Measurements from ENCODE around the gene EFHC2. TPM values are rescaled to one million over a fixed set of nuclear protein-coding genes. Genes with fewer than 3 reads are reported as not detected.
"Not testable (repeated sequence)": the region's sequence is repeated elsewhere in the genome, so short reads cannot be mapped to it uniquely, and the experiment has no call there.

The EFHC2 gene
- total RNA-seq, 1 donor from 2014 or later = under 0.01 TPM

DNA sequence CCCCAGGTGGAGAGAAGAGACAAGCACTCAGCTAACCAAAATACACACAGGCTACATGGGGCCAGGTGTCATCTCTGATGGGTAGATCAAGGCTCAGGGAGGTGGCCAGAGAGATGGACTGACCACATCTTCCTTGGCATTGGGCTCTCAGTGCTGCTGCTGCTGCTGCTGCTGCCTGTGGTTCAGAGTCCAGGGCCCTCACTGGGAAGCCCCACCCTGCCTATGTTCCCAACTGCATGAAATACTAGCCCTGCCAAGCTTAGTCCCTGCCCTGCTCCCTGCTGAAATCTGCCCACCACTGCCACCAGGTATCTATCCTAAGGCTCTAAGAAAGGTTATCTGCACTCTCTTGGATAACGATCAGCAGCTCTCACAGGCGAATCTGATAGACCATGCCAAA is 118.7 kb downstream of the EFHC2 start:
- Histone ChIP-seq H3K9me3 (ENCODE audit: control insufficient read depth in 3 of 3, low read length in 3 of 3) (no peaks in the 10 kb centered on the region), H3K27me3 (ENCODE audit: control insufficient read depth in 3 of 3, insufficient read depth in 3 of 3, low read length in 3 of 3) (peaks cover 0 to 3% (median 0%) of the 10 kb centered on the region in 3 donors), H3K36me3 (ENCODE audit: control insufficient read depth in 3 of 3, insufficient read depth in 3 of 3, low read length in 3 of 3) (no peaks in the 10 kb centered on the region), H3K4me1 (ENCODE audit: control insufficient read depth in 3 of 3, insufficient read depth in 3 of 3, low read length in 3 of 3) (no peaks in the 10 kb centered on the region), H3K27ac (ENCODE audit: low read depth, low read length) (no peak overlapping the region), H3K9ac (ENCODE audit: low read depth in 1 of 3, low read length in 3 of 3) (no peak overlapping the region), H3K4me3 (ENCODE audit: low read length in 3 of 3) (no peak overlapping the region)

DNA sequence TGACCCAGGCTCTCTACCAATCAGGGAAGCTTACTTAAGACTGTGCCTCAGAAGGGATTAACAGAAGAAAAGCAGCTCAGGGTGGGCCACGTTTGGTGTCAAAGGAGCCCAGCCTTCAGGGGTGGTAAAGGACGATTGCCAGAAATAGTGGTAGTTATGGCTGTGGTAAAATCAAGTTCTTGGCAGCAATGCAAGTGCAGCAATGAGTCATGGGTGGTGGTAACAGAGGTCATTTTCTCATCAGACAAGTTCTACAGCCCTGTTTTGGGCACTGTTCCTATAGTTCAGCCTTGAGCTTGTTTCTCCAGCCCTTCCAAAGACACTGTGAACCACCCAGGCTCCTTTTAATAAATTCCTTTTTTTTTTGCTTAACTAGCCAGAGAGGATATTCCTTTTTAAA is 120.3 kb downstream of the EFHC2 start:
- no peaks in the 10 kb centered on the region for H3K4me1 ChIP-seq (ENCODE audit: control insufficient read depth in 3 of 3, insufficient read depth in 3 of 3, low read length in 3 of 3)
- H3K27me3 ChIP-seq (ENCODE audit: control insufficient read depth in 3 of 3, insufficient read depth in 3 of 3, low read length in 3 of 3) = peaks cover 0 to 3% (median 0%) of the 10 kb centered on the region in 3 donors
- H3K27ac ChIP-seq (ENCODE audit: low read depth, low read length) = no peak overlapping the region
- no peaks in the 10 kb centered on the region for H3K36me3 ChIP-seq (ENCODE audit: control insufficient read depth in 3 of 3, insufficient read depth in 3 of 3, low read length in 3 of 3)
- no peak overlapping the region for H3K9ac ChIP-seq (ENCODE audit: low read depth in 1 of 3, low read length in 3 of 3)
- no peak overlapping the region for H3K4me3 ChIP-seq (ENCODE audit: low read length in 3 of 3)
- no peaks in the 10 kb centered on the region for H3K9me3 ChIP-seq (ENCODE audit: control insufficient read depth in 3 of 3, low read length in 3 of 3)

DNA sequence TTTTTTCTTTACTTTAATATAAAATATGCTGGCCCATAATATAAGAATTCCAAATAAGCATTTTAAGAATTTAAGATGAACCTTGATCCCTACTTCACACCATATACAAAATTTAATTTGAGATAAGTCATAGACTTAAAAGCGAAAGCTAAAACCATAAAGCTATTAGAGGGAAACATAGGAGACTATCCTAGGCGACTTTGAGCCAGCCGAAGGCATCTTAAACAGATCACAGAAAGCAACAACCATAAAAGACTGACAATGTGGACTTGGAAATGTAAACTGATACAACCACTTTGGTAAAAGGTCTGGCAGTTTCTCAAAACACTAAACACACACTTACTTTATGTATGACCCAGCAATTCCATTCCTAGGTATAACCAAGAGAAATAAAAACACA is 125.0 kb downstream of the EFHC2 start:
- H3K36me3 ChIP-seq (ENCODE audit: control insufficient read depth in 3 of 3, insufficient read depth in 3 of 3, low read length in 3 of 3) = no peaks in the 10 kb centered on the region
- no peaks in the 10 kb centered on the region for H3K9me3 ChIP-seq (ENCODE audit: control insufficient read depth in 3 of 3, low read length in 3 of 3)
- H3K4me3 ChIP-seq (ENCODE audit: low read length in 3 of 3) = no peak overlapping the region
- no peak overlapping the region for H3K9ac ChIP-seq (ENCODE audit: low read depth in 1 of 3, low read length in 3 of 3)
- no peaks in the 10 kb centered on the region for H3K4me1 ChIP-seq (ENCODE audit: control insufficient read depth in 3 of 3, insufficient read depth in 3 of 3, low read length in 3 of 3)
- H3K27ac ChIP-seq (ENCODE audit: low read depth, low read length) = no peak overlapping the region
- H3K27me3 ChIP-seq (ENCODE audit: control insufficient read depth in 3 of 3, insufficient read depth in 3 of 3, low read length in 3 of 3) = no peaks in the 10 kb centered on the region

DNA sequence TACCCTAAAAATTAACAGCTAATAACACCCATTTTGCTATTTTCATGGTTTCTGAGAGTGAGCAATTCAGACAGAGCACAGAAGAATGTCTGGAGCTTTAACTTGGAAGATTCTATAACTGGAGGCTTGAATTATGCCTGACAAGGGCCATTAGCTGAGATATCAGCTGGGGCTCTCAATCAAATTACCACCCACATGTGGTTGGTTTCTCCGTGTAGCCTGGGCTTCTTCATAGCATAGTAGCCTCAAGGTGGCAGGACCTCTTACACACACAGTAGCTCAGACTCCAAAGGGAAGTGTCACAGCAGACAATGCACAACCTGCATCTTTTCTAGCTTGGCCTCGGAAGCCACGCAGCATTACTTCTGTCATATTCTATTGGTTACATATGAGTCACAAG is 127.3 kb downstream of the EFHC2 start:
- Histone ChIP-seq H3K9ac (ENCODE audit: low read depth in 1 of 3, low read length in 3 of 3) (no peak overlapping the region), H3K4me3 (ENCODE audit: low read length in 3 of 3) (no peak overlapping the region), H3K36me3 (ENCODE audit: control insufficient read depth in 3 of 3, insufficient read depth in 3 of 3, low read length in 3 of 3) (no peaks in the 10 kb centered on the region), H3K4me1 (ENCODE audit: control insufficient read depth in 3 of 3, insufficient read depth in 3 of 3, low read length in 3 of 3) (no peaks in the 10 kb centered on the region), H3K27ac (ENCODE audit: low read depth, low read length) (no peak overlapping the region), H3K27me3 (ENCODE audit: control insufficient read depth in 3 of 3, insufficient read depth in 3 of 3, low read length in 3 of 3) (no peaks in the 10 kb centered on the region), H3K9me3 (ENCODE audit: control insufficient read depth in 3 of 3, low read length in 3 of 3) (no peaks in the 10 kb centered on the region)

DNA sequence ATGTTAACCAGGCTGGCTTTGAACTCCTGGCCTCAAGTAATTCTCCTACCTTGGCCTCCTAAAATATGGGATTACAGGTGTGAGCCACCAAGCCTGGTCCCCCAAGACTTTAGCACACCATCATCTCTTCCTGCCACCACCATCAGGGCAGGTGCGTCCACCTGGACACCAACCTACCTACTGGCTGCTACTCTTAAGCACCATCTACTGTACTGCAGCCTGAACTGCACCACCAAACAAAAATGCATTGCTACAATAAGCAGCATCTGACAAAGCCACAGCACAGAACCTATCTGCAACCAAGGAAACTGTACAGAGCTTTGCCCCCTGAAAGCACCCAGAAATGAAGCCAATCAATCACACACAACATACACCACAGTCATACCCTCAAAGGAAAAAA is 139.7 kb downstream of the EFHC2 start:
- no peaks in the 10 kb centered on the region for H3K4me1 ChIP-seq (ENCODE audit: control insufficient read depth in 3 of 3, insufficient read depth in 3 of 3, low read length in 3 of 3)
- H3K4me3 ChIP-seq (ENCODE audit: low read length in 3 of 3) = no peak overlapping the region
- H3K9ac ChIP-seq (ENCODE audit: low read depth in 1 of 3, low read length in 3 of 3) = no peak overlapping the region
- H3K27me3 ChIP-seq (ENCODE audit: control insufficient read depth in 3 of 3, insufficient read depth in 3 of 3, low read length in 3 of 3) = peaks cover 0 to 4% (median 0%) of the 10 kb centered on the region in 3 donors
- H3K36me3 ChIP-seq (ENCODE audit: control insufficient read depth in 3 of 3, insufficient read depth in 3 of 3, low read length in 3 of 3) = no peaks in the 10 kb centered on the region
- no peak overlapping the region for H3K27ac ChIP-seq (ENCODE audit: low read depth, low read length)
- H3K9me3 ChIP-seq (ENCODE audit: control insufficient read depth in 3 of 3, low read length in 3 of 3) = no peaks in the 10 kb centered on the region

DNA sequence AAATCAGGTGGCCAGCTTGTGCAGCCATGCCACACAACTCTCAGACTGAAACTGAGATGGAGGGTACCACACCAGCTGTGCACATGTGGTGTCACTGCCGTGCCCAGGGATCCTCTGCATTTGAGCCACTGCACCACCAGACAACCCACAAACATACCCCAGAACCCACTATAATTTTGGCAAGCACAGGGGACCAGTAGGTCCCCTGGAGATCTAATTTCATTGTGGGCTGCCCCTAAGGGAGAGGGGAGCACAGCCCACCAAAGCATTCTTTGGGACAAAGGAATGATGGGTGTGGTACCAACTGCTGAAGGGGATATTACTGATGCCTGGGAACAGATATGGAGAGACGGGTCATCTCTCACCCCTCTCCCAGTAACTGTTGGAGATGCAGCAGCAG is 140.9 kb downstream of the EFHC2 start:
- Histone ChIP-seq H3K4me1 (ENCODE audit: control insufficient read depth in 3 of 3, insufficient read depth in 3 of 3, low read length in 3 of 3) (no peaks in the 10 kb centered on the region), H3K36me3 (ENCODE audit: control insufficient read depth in 3 of 3, insufficient read depth in 3 of 3, low read length in 3 of 3) (no peaks in the 10 kb centered on the region), H3K9ac (ENCODE audit: low read depth in 1 of 3, low read length in 3 of 3) (no peak overlapping the region), H3K27ac (ENCODE audit: low read depth, low read length) (no peak overlapping the region), H3K27me3 (ENCODE audit: control insufficient read depth in 3 of 3, insufficient read depth in 3 of 3, low read length in 3 of 3) (peaks cover 0 to 5% (median 0%) of the 10 kb centered on the region in 3 donors), H3K9me3 (ENCODE audit: control insufficient read depth in 3 of 3, low read length in 3 of 3) (no peaks in the 10 kb centered on the region), H3K4me3 (ENCODE audit: low read length in 3 of 3) (no peak overlapping the region)

DNA sequence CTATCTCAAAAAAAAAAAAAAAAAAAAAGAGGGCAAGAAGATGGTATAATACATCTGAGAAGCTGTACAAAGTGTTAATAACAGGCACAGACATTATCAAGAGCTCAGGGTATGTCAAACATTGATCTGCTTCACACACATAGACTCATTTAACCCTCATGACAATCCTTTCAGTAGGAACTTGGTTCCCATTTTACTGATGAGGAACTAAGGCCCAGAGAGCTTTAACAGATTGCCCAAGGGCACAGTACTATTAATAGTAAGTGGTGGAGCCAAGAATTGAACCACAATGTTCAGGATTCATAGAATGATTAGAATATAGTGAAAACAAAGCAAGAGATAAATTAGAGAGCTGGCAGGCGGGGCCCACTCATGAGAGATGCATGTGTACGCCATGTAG is 154.4 kb downstream of the EFHC2 start:
- H3K9me3 ChIP-seq (ENCODE audit: control insufficient read depth in 3 of 3, low read length in 3 of 3) = no peaks in the 10 kb centered on the region
- H3K4me3 ChIP-seq (ENCODE audit: low read length in 3 of 3) = no peak overlapping the region
- no peaks in the 10 kb centered on the region for H3K4me1 ChIP-seq (ENCODE audit: control insufficient read depth in 3 of 3, insufficient read depth in 3 of 3, low read length in 3 of 3)
- no peaks in the 10 kb centered on the region for H3K27me3 ChIP-seq (ENCODE audit: control insufficient read depth in 3 of 3, insufficient read depth in 3 of 3, low read length in 3 of 3)
- H3K27ac ChIP-seq (ENCODE audit: low read depth, low read length) = no peak overlapping the region
- no peaks in the 10 kb centered on the region for H3K36me3 ChIP-seq (ENCODE audit: control insufficient read depth in 3 of 3, insufficient read depth in 3 of 3, low read length in 3 of 3)
- H3K9ac ChIP-seq (ENCODE audit: low read depth in 1 of 3, low read length in 3 of 3) = no peak overlapping the region

DNA sequence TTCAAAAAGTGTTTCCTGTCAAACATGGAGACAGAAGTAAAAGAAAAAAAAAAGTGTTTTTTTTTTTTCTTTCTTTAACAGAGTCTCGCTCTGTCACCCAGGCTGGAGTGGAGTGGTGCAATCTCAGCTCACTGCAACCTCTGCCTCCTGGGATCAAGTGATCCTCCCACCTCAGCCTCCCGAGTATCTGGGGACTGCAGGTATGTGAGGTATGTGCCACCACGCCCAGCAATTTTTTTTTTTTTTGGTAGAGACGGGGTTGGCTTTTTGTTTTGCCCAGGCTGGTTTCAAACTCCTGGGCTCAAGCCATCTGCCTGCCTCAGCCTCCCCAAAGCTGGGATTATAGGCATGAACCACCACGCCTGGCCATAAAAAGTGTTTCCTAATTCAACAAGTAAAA is 155.6 kb downstream of the EFHC2 start:
- not testable (repeated sequence) for H3K4me3 ChIP-seq (ENCODE audit: low read length in 3 of 3); H3K36me3 ChIP-seq (ENCODE audit: control insufficient read depth in 3 of 3, insufficient read depth in 3 of 3, low read length in 3 of 3); H3K4me1 ChIP-seq (ENCODE audit: control insufficient read depth in 3 of 3, insufficient read depth in 3 of 3, low read length in 3 of 3); H3K27me3 ChIP-seq (ENCODE audit: control insufficient read depth in 3 of 3, insufficient read depth in 3 of 3, low read length in 3 of 3); H3K27ac ChIP-seq (ENCODE audit: low read depth, low read length); H3K9ac ChIP-seq (ENCODE audit: low read depth in 1 of 3, low read length in 3 of 3); H3K9me3 ChIP-seq (ENCODE audit: control insufficient read depth in 3 of 3, low read length in 3 of 3)

DNA sequence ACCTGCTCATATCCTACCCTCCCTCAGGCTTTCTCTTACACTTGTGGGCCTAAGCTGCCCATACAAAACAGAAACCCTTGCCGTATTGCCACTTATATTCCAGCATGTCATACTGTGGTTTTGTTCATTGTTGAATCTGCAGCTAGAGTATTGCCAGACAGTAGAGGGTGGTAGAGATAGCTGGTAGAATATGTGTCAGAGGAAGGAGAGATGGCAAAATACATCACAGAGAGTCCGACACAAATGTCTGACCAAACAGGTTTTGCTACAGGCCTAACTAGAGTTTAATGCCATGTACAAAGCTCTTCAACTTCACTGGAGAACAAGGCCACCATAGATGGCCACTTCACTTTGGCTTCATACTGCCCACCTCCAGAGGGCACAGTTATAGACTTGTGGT is 160.1 kb downstream of the EFHC2 start:
- Histone ChIP-seq H3K36me3 (ENCODE audit: control insufficient read depth in 3 of 3, insufficient read depth in 3 of 3, low read length in 3 of 3) (no peaks in the 10 kb centered on the region), H3K4me3 (ENCODE audit: low read length in 3 of 3) (no peak overlapping the region), H3K9ac (ENCODE audit: low read depth in 1 of 3, low read length in 3 of 3) (no peak overlapping the region), H3K27ac (ENCODE audit: low read depth, low read length) (no peak overlapping the region), H3K27me3 (ENCODE audit: control insufficient read depth in 3 of 3, insufficient read depth in 3 of 3, low read length in 3 of 3) (no peaks in the 10 kb centered on the region), H3K9me3 (ENCODE audit: control insufficient read depth in 3 of 3, low read length in 3 of 3) (no peaks in the 10 kb centered on the region), H3K4me1 (ENCODE audit: control insufficient read depth in 3 of 3, insufficient read depth in 3 of 3, low read length in 3 of 3) (no peaks in the 10 kb centered on the region)

DNA sequence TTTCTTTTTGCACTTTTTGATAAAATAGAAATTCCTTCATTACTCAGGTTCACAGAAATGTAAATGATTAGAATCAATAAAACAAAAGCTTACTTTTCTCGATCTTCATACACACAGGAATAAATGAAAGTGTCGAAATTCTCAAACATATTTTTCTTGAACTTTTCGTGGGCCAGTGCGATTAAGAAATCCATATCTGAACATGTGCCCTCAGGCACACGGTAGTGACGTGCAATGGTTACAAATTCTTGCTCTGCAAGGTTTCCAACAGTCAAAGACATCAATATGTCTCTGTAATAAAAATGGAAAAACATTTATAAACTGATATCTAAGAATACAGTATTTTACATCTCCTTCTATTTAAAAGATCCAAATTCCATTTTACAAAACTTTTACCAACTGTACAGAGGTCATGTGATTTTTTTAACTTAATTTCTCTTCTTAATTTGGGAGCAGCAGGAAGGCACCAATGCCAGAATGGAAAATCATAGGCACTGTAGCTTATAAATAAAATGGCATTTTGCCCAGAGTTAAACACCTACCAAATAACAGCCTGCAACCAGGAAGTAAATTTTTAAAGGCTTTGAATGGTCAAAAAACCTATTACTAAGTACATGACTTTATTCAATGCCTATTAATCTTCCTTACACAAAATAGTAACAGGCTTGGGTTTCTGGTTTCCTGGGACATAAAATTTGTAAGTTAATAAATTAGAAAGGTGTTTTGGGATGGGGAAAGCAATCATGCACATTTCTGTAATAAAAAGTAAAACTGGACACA is 165.0 kb downstream of the EFHC2 start:
- H3K9me3 ChIP-seq (ENCODE audit: control insufficient read depth in 3 of 3, low read length in 3 of 3) = no peaks in the 10 kb centered on the region
- H3K27ac ChIP-seq (ENCODE audit: low read depth, low read length) = no peak overlapping the region

More for the DNA sequence above, 165.0 kb downstream of the EFHC2 start:
- Histone ChIP-seq H3K36me3 (ENCODE audit: control insufficient read depth in 3 of 3, insufficient read depth in 3 of 3, low read length in 3 of 3) (no peaks in the 10 kb centered on the region), H3K4me1 (ENCODE audit: control insufficient read depth in 3 of 3, insufficient read depth in 3 of 3, low read length in 3 of 3) (no peaks in the 10 kb centered on the region), H3K27me3 (ENCODE audit: control insufficient read depth in 3 of 3, insufficient read depth in 3 of 3, low read length in 3 of 3) (no peaks in the 10 kb centered on the region), H3K9ac (ENCODE audit: low read depth in 1 of 3, low read length in 3 of 3) (no peak overlapping the region), H3K4me3 (ENCODE audit: low read length in 3 of 3) (no peak overlapping the region)

All from skeletal muscle tissue (tissue), 4 donors.